Ascending aorta (tissue), 2 donors: ENCODE data around the gene SEMA5A. TPM values are rescaled to one million over a fixed set of nuclear protein-coding genes. Genes with fewer than 3 reads are reported as not detected.

Source experiments
- DNase-seq, 2 donors: peaks; one replicate each; pipeline ENCODE4 v3.0.0-alpha.2; 2019; ENCODE audit warnings: low spot score in 2 of 2
- H3K27ac ChIP-seq, 2 donors: fragments of 200-600 bp; sonication (generic); one replicate each; pipeline ENCODE4 v1.5.1; 2016 to 2017; ENCODE audit warnings: mild to moderate bottlenecking in 1 of 2
- H3K27me3 ChIP-seq: fragments of 200-600 bp; sonication (generic); one replicate; pipeline ENCODE4 v1.5.1; 2017
- H3K36me3 ChIP-seq, 2 donors: fragments of 200-600 bp; sonication (generic); one replicate each; pipeline ENCODE4 v1.5.1; 2016
- H3K4me1 ChIP-seq, 2 donors: fragments of 200-600 bp; sonication (generic); one replicate each; pipeline ENCODE4 v1.5.1; 2016 to 2017; ENCODE audit warnings: mild to moderate bottlenecking in 1 of 2
- H3K4me3 ChIP-seq, 2 donors: fragments of 200-600 bp; sonication (generic); one replicate each; pipeline ENCODE4 v1.5.1; 2016 to 2017; ENCODE audit warnings: mild to moderate bottlenecking in 1 of 2
- H3K9me3 ChIP-seq, 2 donors: fragments of 200-600 bp; sonication (generic); one replicate each; pipeline ENCODE4 v1.5.1; 2016
- intact Hi-C: fragments of 100-400 bp; cut with DNase I; formaldehyde crosslinking; loops from one replicate; pipeline ENCODE4 v1.15.1; 2023
- total RNA-seq: library from RNA; depleted of rRNA; stranded (reverse); fragments of >200 nt; gene quantifications from one replicate; pipeline ENCODE4 v1.1.0, GENCODE V29; 2016
- TF ChIP-seq, protein P1 (sequence below), 3 experiments: fragments of 200-600 bp in 2 of 3; fragments of 450-650 bp in 1 of 3; sonication (generic) in 2 of 3; IDR thresholded peaks; one replicate each; pipeline ENCODE4 v1.5.1; 2016 to 2019; ENCODE audit warnings: antibody characterized with exemption in 3 of 3, mild to moderate bottlenecking in 1 of 3, moderate library complexity in 1 of 3

The SEMA5A gene
- total RNA-seq, 1 donor from 2014 or later, result 18.4 TPM

GRCh38 chr5:9480499-9480898, 65.4 kb downstream of the SEMA5A start:
- Histone ChIP-seq H3K4me3 (no peak overlapping the region), H3K36me3 (no peaks in the 10 kb centered on the region), H3K9me3 (peaks cover 0 to 10% of the 10 kb centered on the region in 2 donors), H3K27ac (no peak overlapping the region), H3K4me1 (no peaks in the 10 kb centered on the region), H3K27me3 (no peaks in the 10 kb centered on the region)
- TF ChIP-seq, protein P1, sequence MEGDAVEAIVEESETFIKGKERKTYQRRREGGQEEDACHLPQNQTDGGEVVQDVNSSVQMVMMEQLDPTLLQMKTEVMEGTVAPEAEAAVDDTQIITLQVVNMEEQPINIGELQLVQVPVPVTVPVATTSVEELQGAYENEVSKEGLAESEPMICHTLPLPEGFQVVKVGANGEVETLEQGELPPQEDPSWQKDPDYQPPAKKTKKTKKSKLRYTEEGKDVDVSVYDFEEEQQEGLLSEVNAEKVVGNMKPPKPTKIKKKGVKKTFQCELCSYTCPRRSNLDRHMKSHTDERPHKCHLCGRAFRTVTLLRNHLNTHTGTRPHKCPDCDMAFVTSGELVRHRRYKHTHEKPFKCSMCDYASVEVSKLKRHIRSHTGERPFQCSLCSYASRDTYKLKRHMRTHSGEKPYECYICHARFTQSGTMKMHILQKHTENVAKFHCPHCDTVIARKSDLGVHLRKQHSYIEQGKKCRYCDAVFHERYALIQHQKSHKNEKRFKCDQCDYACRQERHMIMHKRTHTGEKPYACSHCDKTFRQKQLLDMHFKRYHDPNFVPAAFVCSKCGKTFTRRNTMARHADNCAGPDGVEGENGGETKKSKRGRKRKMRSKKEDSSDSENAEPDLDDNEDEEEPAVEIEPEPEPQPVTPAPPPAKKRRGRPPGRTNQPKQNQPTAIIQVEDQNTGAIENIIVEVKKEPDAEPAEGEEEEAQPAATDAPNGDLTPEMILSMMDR (IDR thresholded peaks at IDR 0.05), result no peak
- no peak for DNase-seq
- intact Hi-C loops, result no loop called here

- no peaks in the 10 kb centered on the region for H3K27me3 ChIP-seq
- TF ChIP-seq, protein P1 (IDR thresholded peaks at IDR 0.05), result no peak
- H3K4me3 ChIP-seq, result no peak overlapping the region
- H3K36me3 ChIP-seq, result no peaks in the 10 kb centered on the region
- intact Hi-C loops, result no loop called here
- peaks cover 0 to 10% of the 10 kb centered on the region in 2 donors for H3K9me3 ChIP-seq
- no peaks in the 10 kb centered on the region for H3K4me1 ChIP-seq
- DNase-seq, result no peak
- no peak overlapping the region for H3K27ac ChIP-seq
Observed at GRCh38 chr5:9479990-9480389, 65.9 kb downstream of the SEMA5A start.

DNA sequence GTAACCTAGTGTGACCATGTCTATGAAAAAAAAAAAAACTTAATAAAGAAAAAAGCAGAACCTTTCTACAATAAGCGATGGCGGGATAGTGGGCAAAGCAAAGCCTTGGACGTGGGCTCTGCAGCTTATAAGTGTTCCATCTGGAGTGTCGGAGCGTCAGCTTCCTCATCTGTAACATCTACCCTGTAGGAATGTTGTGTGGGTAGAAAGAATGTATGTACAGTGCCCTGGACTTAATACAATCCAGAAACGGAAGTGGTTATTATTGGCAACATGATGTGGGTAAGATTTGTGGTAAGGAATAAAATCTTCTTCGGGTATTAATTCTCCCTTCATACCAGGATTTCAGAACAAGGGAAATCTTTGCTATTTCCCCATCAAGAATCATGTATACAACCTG, 66.5 kb downstream of the SEMA5A start:
- DNase-seq, result no peak
- Histone ChIP-seq H3K27ac (no peak overlapping the region), H3K9me3 (peaks cover 0 to 10% of the 10 kb centered on the region in 2 donors), H3K36me3 (no peaks in the 10 kb centered on the region), H3K27me3 (no peaks in the 10 kb centered on the region), H3K4me3 (no peak overlapping the region), H3K4me1 (no peaks in the 10 kb centered on the region)
- intact Hi-C loops, result no loop called here
- TF ChIP-seq, protein P1 (IDR thresholded peaks at IDR 0.05), result no peak

DNA sequence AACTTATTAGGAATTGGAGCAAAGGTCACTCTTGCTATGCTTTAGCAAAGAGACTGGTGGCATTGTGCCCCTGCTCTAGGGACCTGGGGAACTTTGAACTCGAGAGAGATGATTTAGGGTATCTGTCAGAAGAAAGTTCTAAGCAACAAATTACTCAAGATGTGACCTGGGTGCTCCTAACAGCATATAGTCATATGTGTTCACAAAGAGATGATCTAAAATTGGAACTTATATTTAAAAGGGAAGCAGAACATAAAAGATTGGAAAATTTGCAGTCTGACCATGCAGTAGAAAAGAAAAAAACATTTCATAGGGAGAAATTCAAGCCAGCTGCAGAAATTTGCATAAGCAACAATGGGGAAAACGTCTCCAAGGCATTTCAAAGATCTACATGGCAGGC, 68.3 kb downstream of the SEMA5A start:
- intact Hi-C loops, result no loop called here
- Histone ChIP-seq H3K27ac (no peak overlapping the region), H3K4me3 (no peak overlapping the region), H3K9me3 (peaks cover 0 to 10% of the 10 kb centered on the region in 2 donors), H3K4me1 (no peaks in the 10 kb centered on the region), H3K36me3 (no peaks in the 10 kb centered on the region), H3K27me3 (no peaks in the 10 kb centered on the region)
- no peak for DNase-seq
- TF ChIP-seq, protein P1 (IDR thresholded peaks at IDR 0.05), result no peak

- Histone ChIP-seq H3K4me1 (no peaks in the 10 kb centered on the region), H3K9me3 (peaks cover 0 to 10% of the 10 kb centered on the region in 2 donors), H3K36me3 (no peaks in the 10 kb centered on the region), H3K27ac (no peak overlapping the region), H3K27me3 (no peaks in the 10 kb centered on the region), H3K4me3 (no peak overlapping the region)
- DNase-seq, result no peak
- TF ChIP-seq, protein P1 (IDR thresholded peaks at IDR 0.05), result no peak
- intact Hi-C loops, result no loop called here
Observed at GRCh38 chr5:9474219-9475002, 71.5 kb downstream of the SEMA5A start.
